ENCODE data around the gene BIRC3. TPM values are rescaled to one million over a fixed set of nuclear protein-coding genes. Genes with fewer than 3 reads are reported as not detected.

The BIRC3 gene
- polyA plus RNA-seq, 2 of the 4 experiments (the other 2 are of a cell fraction) = 11.3 to 17.5 TPM

DNA sequence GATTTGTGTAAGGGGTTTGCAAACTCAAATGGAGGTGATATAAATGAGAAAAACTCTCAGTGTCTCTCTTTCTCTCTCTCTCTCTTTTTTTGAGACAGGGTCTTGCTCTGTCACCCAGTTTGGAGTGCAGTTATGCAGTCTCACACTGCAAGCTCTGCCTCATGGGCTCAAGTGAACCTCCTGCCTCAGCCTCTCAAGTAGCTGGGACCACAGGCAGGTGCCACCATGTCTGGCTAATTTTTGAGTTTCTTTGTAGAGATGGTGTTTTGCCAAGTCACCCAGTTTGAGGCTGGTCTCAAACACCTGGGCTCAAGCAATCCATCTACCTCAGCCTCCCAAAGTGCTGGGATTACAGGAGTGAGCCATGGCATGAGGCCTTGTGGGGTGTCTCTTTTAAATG is 2.9 kb downstream of the BIRC3 start:
- peaks cover 78% of the 10 kb centered on the region; the same call in 2 of the 3 replicates for H3K4me1 ChIP-seq
- ATAC-seq = no peak

DNA sequence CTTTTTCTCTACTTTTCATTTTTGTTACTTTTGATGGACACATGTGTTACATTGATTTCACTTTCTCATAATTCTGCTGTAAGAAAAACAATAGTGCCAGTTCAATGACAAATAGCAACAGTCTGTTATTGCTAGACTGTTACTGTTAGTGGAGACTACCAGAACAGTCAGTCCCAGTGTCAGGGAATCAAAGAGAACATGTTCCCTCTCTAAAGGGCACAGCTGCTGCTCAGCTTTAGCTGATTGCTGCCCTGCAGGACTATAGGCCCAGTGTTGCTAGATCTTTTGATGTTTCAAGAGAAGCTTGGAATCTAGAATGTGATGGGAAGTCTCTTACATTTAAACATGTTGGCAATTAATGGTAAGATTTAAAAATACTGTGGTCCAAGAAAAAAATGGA is 3.4 kb downstream of the BIRC3 start:
- no peak for TF ChIP-seq FOSB (CRISPR knock-in tag; IDR thresholded peaks at IDR 0.05)
- H3K27ac ChIP-seq = peak overlapping the region; percentile 80 to 91
- no peak overlapping the region for H3K4me3 ChIP-seq
- ATAC-seq = no peak
- H3K4me1 ChIP-seq = peaks cover 73% of the 10 kb centered on the region; the same call in 2 of the 3 replicates
- POLR2A ChIA-PET = no interaction called here
- no peaks in the 10 kb centered on the region for H3K9me3 ChIP-seq
- FAIRE-seq = no peak
- H3K4me2 ChIP-seq = peak overlapping the region; percentile 96
- CTCF ChIA-PET = interaction anchor here (1.3 to 2.6 kb wide), 3 partner anchors 9 to 33 kb away, joined by 3 to 9 read pairs (median 3); no protein-coding TSS in a partner anchor
- DNase-seq (ENCODE audit: low read depth in 1 of 2, low spot score in 1 of 2) = no peak

More for the DNA sequence above, 2.9 kb downstream of the BIRC3 start:
- no peak overlapping the region for H3K4me3 ChIP-seq
- ChIA-PET CTCF (interaction anchor here (1.3 to 2.6 kb wide), 4 partner anchors 8 to 47 kb away, joined by 3 to 9 read pairs (median 4); no protein-coding TSS in a partner anchor), POLR2A (no interaction called here)
- H3K9me3 ChIP-seq = no peaks in the 10 kb centered on the region
- peak overlapping the region; percentile 80 to 91 for H3K27ac ChIP-seq
- DNase-seq (ENCODE audit: low read depth in 1 of 2, low spot score in 1 of 2) (no peak), FAIRE-seq (no peak)
- TF ChIP-seq HOXB5 (CRISPR knock-in tag; IDR thresholded peaks at IDR 0.05) = no peak
- TF ChIP-seq CBX2 (IDR thresholded peaks at IDR 0.05; ENCODE audit: borderline replicate concordance, low read depth) = no peak
- TF ChIP-seq TFCP2L1 (CRISPR knock-in tag; IDR thresholded peaks at IDR 0.05) = no peak
- no peak for TF ChIP-seq ESRRA (IDR thresholded peaks at IDR 0.05; ENCODE audit: borderline replicate concordance, low read length)
- TF ChIP-seq MYC (IDR thresholded peaks at IDR 0.05; ENCODE audit: borderline replicate concordance, low read length) = no peak
- TF ChIP-seq NR3C1 (IDR thresholded peaks at IDR 0.05) = no peak
- no peak for TF ChIP-seq JUNB (IDR thresholded peaks at IDR 0.05)
- TF ChIP-seq POLR2AphosphoS2 (conservative IDR thresholded peaks at IDR 0.05; ENCODE audit: low read length) = no peak
- no peak for TF ChIP-seq FOSB (CRISPR knock-in tag; IDR thresholded peaks at IDR 0.05)
- no peak for TF ChIP-seq PBX3 (IDR thresholded peaks at IDR 0.05)
- TF ChIP-seq MAFK (IDR thresholded peaks at IDR 0.05; ENCODE audit: partially characterized antibody) = no peak
- TF ChIP-seq RARB (CRISPR knock-in tag; IDR thresholded peaks at IDR 0.05) = no peak
- no peak for TF ChIP-seq ZFP36 (IDR thresholded peaks at IDR 0.05; ENCODE audit: borderline replicate concordance, partially characterized antibody)
- no peak for TF ChIP-seq ELK1 (IDR thresholded peaks at IDR 0.05; ENCODE audit: low read depth, low read length)
- no peak for TF ChIP-seq RAD21 (conservative IDR thresholded peaks at IDR 0.05 in 1 of 2, IDR thresholded peaks at IDR 0.05 in 1 of 2)
- no peak for TF ChIP-seq HDAC2 (IDR thresholded peaks at IDR 0.05)
- H3K4me2 ChIP-seq = peak overlapping the region; percentile 96

GRCh38 chr11:102322560-102322959 is 5.3 kb downstream of the BIRC3 start:
- ChIA-PET POLR2A (no interaction called here), CTCF (interaction anchor here (1.2 kb wide), 1 partner anchor 19 kb away, joined by 4 read pairs; no protein-coding TSS in a partner anchor)
- DNase-seq (ENCODE audit: low read depth in 1 of 2, low spot score in 1 of 2) (no peak), ATAC-seq (no peak), FAIRE-seq (no peak)
- H3K4me2 ChIP-seq = peak overlapping the region; percentile 96
- H3K9me3 ChIP-seq = no peaks in the 10 kb centered on the region
- no peak for TF ChIP-seq TFCP2L1 (CRISPR knock-in tag; IDR thresholded peaks at IDR 0.05)
- no peak for TF ChIP-seq ZFP36 (IDR thresholded peaks at IDR 0.05; ENCODE audit: borderline replicate concordance, partially characterized antibody)
- TF ChIP-seq PHF8 (IDR thresholded peaks at IDR 0.05; ENCODE audit: borderline replicate concordance, low read depth) = no peak
- TF ChIP-seq, protein P1, sequence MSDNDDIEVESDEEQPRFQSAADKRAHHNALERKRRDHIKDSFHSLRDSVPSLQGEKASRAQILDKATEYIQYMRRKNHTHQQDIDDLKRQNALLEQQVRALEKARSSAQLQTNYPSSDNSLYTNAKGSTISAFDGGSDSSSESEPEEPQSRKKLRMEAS (IDR thresholded peaks at IDR 0.05) = no peak
- TF ChIP-seq ELK1 (IDR thresholded peaks at IDR 0.05; ENCODE audit: low read depth, low read length) = no peak
- no peak for TF ChIP-seq CBX8 (IDR thresholded peaks at IDR 0.05)
- TF ChIP-seq POLR2A (IDR thresholded peaks at IDR 0.05; ENCODE audit: low read length) = no peak
- TF ChIP-seq JUN (IDR thresholded peaks at IDR 0.05) = no peak
- no peak for TF ChIP-seq RARB (CRISPR knock-in tag; IDR thresholded peaks at IDR 0.05)
- TF ChIP-seq HOXA7 (CRISPR knock-in tag; IDR thresholded peaks at IDR 0.05) = no peak
- TF ChIP-seq HOXB5 (CRISPR knock-in tag; IDR thresholded peaks at IDR 0.05) = no peak
- peak overlapping the region; percentile 80 to 91 for H3K27ac ChIP-seq
- peak overlapping the region; percentile 26; the same call in 1 of the 3 replicates for H3K4me3 ChIP-seq
- WGBS (ENCODE audit: missing lambda C conversion rate) = 1% methylated on average over 2 of the region's 2 CpGs
- H3K4me1 ChIP-seq = peaks cover 65% of the 10 kb centered on the region; the same call in 2 of the 3 replicates
